Stimulated activated naive CD8-positive, alpha-beta T cell treated with anti-CD3 and anti-CD28 coated beads, Interleukin-15, Interleukin-2, amounts not matched to agents 100 U/mL and 50 U/mL, for 24 hours (primary cell): ENCODE results near the gene DMRT1.

Experiments used
- ATAC-seq: fragments of 150-1000 bp; cut with Tn5 transposase; one replicate; pipeline ENCODE4 v1.10.0; 2021
- DNase-seq: peaks from one replicate; pipeline ENCODE4 v3.0.0; 2021

The DMRT1 gene

DNA sequence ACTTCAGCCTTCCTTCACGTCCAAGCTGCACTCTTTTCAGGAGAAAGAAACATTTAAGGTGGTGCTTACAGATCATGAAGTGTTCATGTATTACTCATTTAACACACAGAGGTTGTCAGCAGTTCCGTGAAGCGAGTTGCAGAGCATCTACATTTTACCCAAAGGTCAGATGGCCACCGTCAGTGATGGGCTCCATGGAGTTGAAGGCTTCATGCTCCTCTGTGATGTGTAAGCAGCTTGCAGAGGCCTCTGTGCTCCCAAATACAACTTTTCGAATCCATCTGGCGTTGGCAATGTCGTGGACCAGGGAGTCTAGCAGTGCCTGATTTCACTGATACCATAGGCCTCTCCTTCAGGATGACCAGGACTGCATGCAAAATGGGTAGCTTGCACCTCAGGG, 81.2 kb downstream of the DMRT1 start:
- ATAC-seq (no peak), DNase-seq (no peak)

GRCh38 chr9:926976-927375, 85.5 kb downstream of the DMRT1 start:
- no peak for ATAC-seq

DNA sequence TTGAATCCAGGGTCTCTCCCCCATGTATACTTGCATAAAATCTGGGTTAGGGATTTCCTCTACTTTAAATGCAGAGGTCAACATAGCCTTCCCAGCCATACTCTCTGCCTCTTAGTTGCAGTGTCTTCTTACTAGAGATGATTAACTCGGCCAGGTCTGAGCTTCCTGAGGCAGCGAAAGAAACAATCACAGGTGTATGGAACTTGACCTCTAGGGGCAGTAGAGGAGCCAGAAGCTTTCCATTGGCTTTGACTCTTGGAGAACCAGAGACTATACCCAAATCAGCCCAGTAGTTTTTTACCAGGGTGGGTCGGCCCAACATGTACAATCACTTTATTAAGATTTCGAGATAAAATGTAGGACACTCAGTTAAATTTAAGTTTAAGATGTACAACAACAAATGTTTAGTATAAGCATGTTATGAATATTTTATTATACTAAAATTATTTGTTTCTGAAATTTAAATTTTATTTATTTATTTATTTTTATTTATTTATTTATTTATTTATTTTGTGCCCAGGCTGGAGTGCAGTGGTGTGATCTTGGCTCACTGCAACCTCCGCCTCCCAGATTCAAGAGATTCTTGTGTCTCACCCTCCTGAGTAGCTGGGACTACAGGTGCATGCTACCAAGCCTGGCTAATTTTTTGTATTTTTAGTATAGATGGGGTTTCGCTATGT, 87.0 kb downstream of the DMRT1 start:
- no peak for ATAC-seq
- DNase-seq, result no peak

More at GRCh38 chr9:926976-927375, 85.5 kb downstream of the DMRT1 start:
- DNase-seq, result no peak

- ATAC-seq, result no peak
- no peak for DNase-seq
Observed at GRCh38 chr9:929719-930118, 88.2 kb downstream of the DMRT1 start.

- no peak for ATAC-seq
- no peak for DNase-seq
Observed at GRCh38 chr9:933356-933755, 91.9 kb downstream of the DMRT1 start.

GRCh38 chr9:935348-935965, 94.0 kb downstream of the DMRT1 start:
- DNase-seq, result no peak
- ATAC-seq, result no peak

DNA sequence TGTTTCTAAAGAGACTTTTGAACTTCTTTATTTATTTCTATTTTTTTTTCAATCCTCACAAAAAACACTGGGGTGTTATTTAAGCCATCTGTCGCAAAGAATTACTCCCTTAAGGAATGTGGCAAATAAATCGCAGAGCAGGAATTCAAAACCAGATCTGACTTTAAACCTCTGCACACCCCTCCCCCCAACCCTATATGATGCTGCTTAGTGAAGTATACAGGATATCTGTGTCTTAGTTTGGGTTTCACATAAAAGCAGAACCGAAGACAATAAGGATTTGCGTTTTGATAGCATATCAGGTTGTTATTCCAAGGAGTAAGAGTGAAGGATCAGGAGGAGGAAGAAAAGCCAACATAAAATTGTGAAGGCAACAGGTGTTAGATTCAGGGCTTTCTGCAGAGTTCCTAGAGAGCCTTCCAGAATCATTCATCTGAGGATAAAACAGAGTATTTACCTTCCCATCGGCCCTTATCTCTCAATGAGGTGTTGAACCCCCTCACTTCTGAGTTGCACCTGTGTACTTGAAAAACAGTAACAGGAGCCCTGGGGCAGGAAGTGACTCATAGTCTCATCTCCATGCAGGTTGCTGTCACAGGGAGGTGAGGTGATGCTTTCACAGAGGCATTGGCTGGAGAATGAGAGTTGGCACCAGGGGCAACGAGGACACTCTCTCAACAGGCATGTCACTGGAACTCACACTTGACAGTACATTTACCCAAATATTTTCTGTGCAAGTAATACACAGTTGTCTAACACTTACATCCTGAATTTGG, 101.5 kb downstream of the DMRT1 start:
- DNase-seq, result no peak
- no peak for ATAC-seq

GRCh38 chr9:947985-948384, 106.5 kb downstream of the DMRT1 start:
- ATAC-seq (no peak), DNase-seq (no peak)

DNA sequence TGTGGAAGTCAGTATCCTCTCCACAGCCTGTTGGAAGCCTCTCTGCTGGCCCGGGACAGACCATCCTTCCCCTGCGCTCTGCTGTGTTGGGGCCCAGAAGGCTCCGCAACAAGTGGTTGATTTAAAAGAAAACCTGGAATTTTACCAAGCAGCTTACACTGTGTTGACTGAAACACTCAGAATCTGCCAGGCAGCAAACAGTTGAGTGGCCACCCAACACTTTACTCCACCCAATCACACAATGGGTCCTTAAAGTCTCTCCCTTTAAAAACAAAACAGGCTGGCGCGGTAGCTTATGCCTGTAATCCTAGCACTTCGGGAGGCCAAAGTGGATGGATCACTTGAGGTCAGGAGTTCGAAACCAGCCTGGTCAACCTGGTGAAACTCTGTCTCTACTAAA, 107.0 kb downstream of the DMRT1 start:
- DNase-seq, result no peak
- ATAC-seq, result no peak

DNA sequence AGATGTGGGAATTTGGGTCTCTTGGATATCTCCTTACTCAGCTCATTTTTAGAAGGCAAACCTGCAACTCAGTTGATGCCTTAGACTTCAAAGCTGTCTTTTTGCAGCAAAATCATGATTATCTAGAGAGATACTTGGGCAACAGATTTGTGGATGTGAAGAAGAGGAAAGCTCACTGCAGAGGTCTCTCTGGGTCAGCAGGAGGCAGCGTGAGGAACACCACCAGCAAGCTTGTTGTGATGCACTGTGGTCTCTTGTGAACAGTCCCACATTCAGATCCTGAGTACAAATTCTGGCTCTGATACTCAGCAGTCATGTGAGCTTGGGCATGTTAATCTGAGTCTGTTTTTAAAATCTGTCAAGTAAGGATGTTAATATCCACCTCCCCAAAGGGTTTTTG, 108.6 kb downstream of the DMRT1 start:
- no peak for ATAC-seq

DNA sequence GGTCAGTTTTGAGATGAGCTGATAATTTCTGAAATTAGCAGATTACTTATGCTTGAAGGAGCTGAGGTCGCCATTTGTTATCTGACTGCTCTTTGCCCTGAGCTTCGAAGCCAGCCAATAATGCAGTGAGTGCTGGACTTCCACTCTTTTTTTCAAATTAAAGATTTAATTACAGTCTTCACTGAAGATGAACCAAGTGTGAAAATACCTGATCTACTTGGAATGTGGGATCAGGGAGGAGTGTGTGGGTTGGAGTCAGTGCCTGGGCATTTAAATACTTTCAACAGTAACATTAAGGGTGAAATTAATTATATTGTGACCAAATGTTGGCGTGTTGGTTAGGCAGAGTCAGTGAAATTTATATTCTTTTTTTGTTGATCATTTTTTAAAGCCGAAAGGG, 111.0 kb downstream of the DMRT1 start:
- no peak for ATAC-seq
- no peak for DNase-seq

More for the DNA sequence above, 108.6 kb downstream of the DMRT1 start:
- DNase-seq, result no peak

- no peak for ATAC-seq
Observed at GRCh38 chr9:959105-959504, 117.6 kb downstream of the DMRT1 start.

GRCh38 chr9:959914-960313, 118.4 kb downstream of the DMRT1 start:
- DNase-seq, result no peak
- no peak for ATAC-seq

More at GRCh38 chr9:959105-959504, 117.6 kb downstream of the DMRT1 start:
- DNase-seq, result no peak

- no peak for DNase-seq
- ATAC-seq, result no peak
Observed at GRCh38 chr9:962023-962422, 120.5 kb downstream of the DMRT1 start.

DNA sequence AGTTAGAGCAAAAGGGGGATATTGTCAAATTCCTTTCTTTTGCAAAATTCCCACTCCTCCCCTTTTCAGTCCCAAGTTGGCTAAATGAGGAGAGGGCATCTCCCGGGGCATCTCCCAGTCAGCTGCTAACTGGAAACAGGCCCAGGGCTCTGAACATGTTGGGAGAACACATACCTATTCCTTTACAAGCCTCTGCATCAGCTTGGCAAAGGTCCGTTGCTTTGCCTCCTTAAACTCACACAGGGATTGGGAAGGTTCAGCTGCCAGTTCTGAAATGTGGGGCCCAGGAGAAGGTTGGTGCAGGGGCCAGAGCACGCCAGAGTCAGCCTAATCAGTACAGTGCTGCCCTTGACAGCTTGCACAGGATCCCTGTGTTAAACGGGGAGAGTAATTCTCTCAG, 124.0 kb downstream of the DMRT1 start:
- no peak for ATAC-seq
- no peak for DNase-seq

GRCh38 chr9:966870-967269, 125.4 kb downstream of the DMRT1 start:
- DNase-seq, result no peak
- no peak for ATAC-seq

GRCh38 chr9:967436-967835, 125.9 kb downstream of the DMRT1 start:
- DNase-seq (no peak), ATAC-seq (no peak)

- no peak for ATAC-seq
Observed at GRCh38 chr9:967903-968641, 126.6 kb downstream of the DMRT1 start.

DNA sequence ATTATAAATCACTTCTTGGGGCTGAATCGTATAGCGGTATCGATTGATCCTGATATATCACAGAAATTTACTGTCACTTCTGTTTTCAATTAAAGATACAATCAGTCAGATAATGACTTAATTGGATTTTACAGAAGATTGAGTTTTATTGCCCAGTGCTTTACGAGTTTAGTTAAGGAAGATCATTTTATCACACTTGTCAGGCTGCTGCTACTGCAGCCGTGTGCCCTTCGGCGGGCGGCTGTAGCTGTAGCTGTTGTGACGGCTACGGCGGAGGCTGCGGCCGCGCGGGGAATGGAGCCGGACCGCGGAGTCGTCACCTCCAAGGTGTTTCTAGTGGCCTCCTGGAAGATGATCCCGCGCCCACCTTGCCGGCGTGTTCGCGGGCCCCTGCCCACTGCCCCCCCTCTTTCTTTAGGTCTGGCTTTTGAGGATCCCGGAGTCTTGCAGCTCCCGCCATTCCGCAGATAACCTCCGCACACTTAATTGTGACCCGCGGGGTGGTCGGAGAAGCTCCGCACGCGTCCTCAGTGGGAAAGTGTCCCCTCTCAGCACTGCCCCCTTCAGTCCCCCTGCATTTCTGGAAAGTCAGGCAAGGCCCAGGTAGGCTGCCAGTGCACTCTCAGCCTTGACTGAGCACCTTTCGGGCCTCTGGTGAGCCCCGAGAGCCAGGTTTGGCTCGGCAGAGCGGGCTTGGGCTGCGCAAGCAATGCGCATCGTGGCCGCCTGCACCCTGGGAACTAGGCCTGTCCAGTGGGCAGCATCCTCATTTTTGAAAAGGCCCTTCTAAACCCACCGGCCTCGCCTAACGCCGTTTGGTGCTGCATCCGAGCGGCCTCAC, 128.0 kb downstream of the DMRT1 start:
- ATAC-seq (no peak), DNase-seq (no peak)

More at GRCh38 chr9:967903-968641, 126.6 kb downstream of the DMRT1 start:
- DNase-seq, result no peak

DNA sequence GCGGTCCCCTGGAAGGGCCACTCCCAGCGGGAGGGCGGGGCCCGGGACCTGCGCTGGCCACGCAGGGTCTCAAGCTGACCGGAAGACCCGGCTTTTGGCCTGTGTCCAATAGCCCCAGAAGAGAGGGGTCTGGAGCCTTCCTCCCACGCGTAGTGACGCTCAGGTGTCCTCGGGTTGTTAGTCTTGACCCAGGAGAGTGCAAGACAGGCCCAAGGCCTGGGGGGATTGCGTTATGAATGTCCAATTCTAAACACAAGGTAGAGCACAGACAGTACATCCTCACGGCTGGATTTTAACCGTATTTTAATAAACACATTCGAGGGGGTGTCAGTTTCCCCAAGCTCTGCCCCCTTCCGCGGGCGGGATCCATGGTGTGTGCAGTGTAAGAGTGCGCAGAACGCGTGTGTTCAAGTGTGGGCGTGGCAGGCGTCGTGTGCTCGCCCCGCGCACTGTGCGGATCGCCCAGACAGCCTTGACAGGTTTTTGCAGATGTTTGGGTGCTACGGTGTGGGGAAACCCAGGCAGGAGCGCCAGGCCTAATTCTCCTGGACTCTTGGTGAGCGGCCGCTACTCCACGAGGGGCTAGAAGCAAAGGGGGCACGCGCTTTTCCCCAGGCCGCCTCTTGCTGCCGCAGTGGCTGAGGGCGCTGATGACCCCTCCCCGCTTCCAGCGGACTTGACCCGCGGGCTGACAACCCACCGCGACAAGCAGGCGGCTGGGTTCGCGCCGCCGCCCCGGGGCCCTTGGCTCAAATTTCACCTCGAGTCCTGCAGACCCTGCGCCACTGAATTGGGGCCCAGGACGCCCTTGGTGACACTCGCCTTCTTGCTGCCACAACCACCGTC, 128.9 kb downstream of the DMRT1 start:
- no peak for DNase-seq
- ATAC-seq, result no peak
